ENCODE measurements around the gene BNC2. TPM values are rescaled to one million over a fixed set of nuclear protein-coding genes. Genes with fewer than 3 reads are reported as not detected.
A peak's percentile ranks its signal among the peaks of the same experiment; 100 is the strongest.

BNC2 gene
- total and polyA plus RNA-seq, 2 experiments from 2014 or later: 13.8 to 18.5 TPM

GRCh38 chr9:16753256-16753655 is 117.2 kb downstream of the BNC2 start:
- Histone ChIP-seq H3K27ac (peak overlapping the region; percentile 47), H3K9ac (peak overlapping the region; percentile 60), H3K79me2 (ENCODE audit: insufficient read depth) (peaks cover 76% of the 10 kb centered on the region), H3F3A (ENCODE audit: insufficient read depth) (peaks cover 18% of the 10 kb centered on the region), H3K4me1 (ENCODE audit: insufficient read depth) (peaks cover 19% of the 10 kb centered on the region), H2AFZ (no peak overlapping the region), H3K36me3 (ENCODE audit: low read depth) (0 out of 2 replicates have a peak, but pooled peaks cover 5% of the 10 kb centered on the region), H4K20me1 (ENCODE audit: insufficient read depth) (no peaks in the 10 kb centered on the region), H3K9me3 (ENCODE audit: low read depth) (no peaks in the 10 kb centered on the region), H3K4me3 (peak overlapping the region; percentile 62; the same call in 1 of the 2 replicates), H3K27me3 (replicated peaks; ENCODE audit: insufficient read depth) (no peaks in the 10 kb centered on the region), H3K4me2 (ENCODE audit: unreplicated experiment) (peak overlapping the region; percentile 85), H3K9me2 (ENCODE audit: insufficient read depth) (no peaks in the 10 kb centered on the region)
- peak; percentile 37 for DNase-seq
- in situ Hi-C loops (cut with MboI): no loop called here
- WGBS, 2 experiments (ENCODE audit: low coverage in 1 of 2, low lambda C conversion rate in 2 of 2, missing lambda C conversion rate in 2 of 2): 50 to 54% methylated on average over 2 of the region's 2 CpGs
- no peak for TF ChIP-seq EZH2 (IDR thresholded peaks at IDR 0.05; ENCODE audit: insufficient read depth, poor library complexity, severe bottlenecking)
- no peak for TF ChIP-seq EZH2phosphoT487 (IDR thresholded peaks at IDR 0.05; ENCODE audit: insufficient read depth, low read depth)

GRCh38 chr9:16752601-16753000 is 117.9 kb downstream of the BNC2 start:
- Histone ChIP-seq H3K4me3 (peak overlapping the region; percentile 62), H3K36me3 (ENCODE audit: low read depth) (0 out of 2 replicates have a peak, but pooled peaks cover 3% of the 10 kb centered on the region), H3K79me2 (ENCODE audit: insufficient read depth) (peaks cover 78% of the 10 kb centered on the region), H2AFZ (peak overlapping the region; percentile 69), H3K9me2 (ENCODE audit: insufficient read depth) (no peaks in the 10 kb centered on the region), H3K9me3 (ENCODE audit: low read depth) (no peaks in the 10 kb centered on the region), H3K4me2 (ENCODE audit: unreplicated experiment) (peak overlapping the region; percentile 85), H3F3A (ENCODE audit: insufficient read depth) (peaks cover 18% of the 10 kb centered on the region), H4K20me1 (ENCODE audit: insufficient read depth) (no peaks in the 10 kb centered on the region), H3K27ac (peak overlapping the region; percentile 47), H3K27me3 (replicated peaks; ENCODE audit: insufficient read depth) (no peaks in the 10 kb centered on the region), H3K4me1 (ENCODE audit: insufficient read depth) (peaks cover 19% of the 10 kb centered on the region), H3K9ac (peak overlapping the region; percentile 60)
- peak; percentile 48 for DNase-seq
- TF ChIP-seq EZH2phosphoT487 (IDR thresholded peaks at IDR 0.05; ENCODE audit: insufficient read depth, low read depth) (no peak), EZH2 (IDR thresholded peaks at IDR 0.05; ENCODE audit: insufficient read depth, poor library complexity, severe bottlenecking) (no peak)
- 26 to 41% methylated on average over 2 of the region's 2 CpGs for WGBS, 2 experiments (ENCODE audit: low coverage in 1 of 2, low lambda C conversion rate in 2 of 2, missing lambda C conversion rate in 2 of 2)
- in situ Hi-C loops (cut with MboI): no loop called here

GRCh38 chr9:16750553-16750952 is 119.9 kb downstream of the BNC2 start:
- no peak overlapping the region for H3K27ac ChIP-seq
- H3K4me2 ChIP-seq (ENCODE audit: unreplicated experiment): no peak overlapping the region
- H4K20me1 ChIP-seq (ENCODE audit: insufficient read depth): no peaks in the 10 kb centered on the region
- peaks cover 19% of the 10 kb centered on the region for H3K4me1 ChIP-seq (ENCODE audit: insufficient read depth)
- no peak for TF ChIP-seq EZH2 (IDR thresholded peaks at IDR 0.05; ENCODE audit: insufficient read depth, poor library complexity, severe bottlenecking)
- no peak for TF ChIP-seq EZH2phosphoT487 (IDR thresholded peaks at IDR 0.05; ENCODE audit: insufficient read depth, low read depth)
- H3K9ac ChIP-seq: no peak overlapping the region
- WGBS, 2 experiments (ENCODE audit: low coverage in 1 of 2, low lambda C conversion rate in 2 of 2, missing lambda C conversion rate in 2 of 2): 87 to 91% methylated on average over 4 of the region's 4 CpGs
- no peaks in the 10 kb centered on the region for H3K36me3 ChIP-seq (ENCODE audit: low read depth)
- no peaks in the 10 kb centered on the region for H3K27me3 ChIP-seq (replicated peaks; ENCODE audit: insufficient read depth)
- no peak overlapping the region for H2AFZ ChIP-seq
- in situ Hi-C loops (cut with MboI): no loop called here
- no peaks in the 10 kb centered on the region for H3K9me3 ChIP-seq (ENCODE audit: low read depth)
- H3K79me2 ChIP-seq (ENCODE audit: insufficient read depth): peaks cover 78% of the 10 kb centered on the region
- H3K9me2 ChIP-seq (ENCODE audit: insufficient read depth): no peaks in the 10 kb centered on the region
- H3F3A ChIP-seq (ENCODE audit: insufficient read depth): peaks cover 18% of the 10 kb centered on the region
- H3K4me3 ChIP-seq: no peak overlapping the region
- no peak for DNase-seq

- Histone ChIP-seq H3K9ac (no peak overlapping the region), H4K20me1 (ENCODE audit: insufficient read depth) (no peaks in the 10 kb centered on the region), H3K4me1 (ENCODE audit: insufficient read depth) (peaks cover 13% of the 10 kb centered on the region), H3K36me3 (ENCODE audit: low read depth) (no peaks in the 10 kb centered on the region), H3K9me2 (ENCODE audit: insufficient read depth) (no peaks in the 10 kb centered on the region), H2AFZ (no peak overlapping the region), H3K4me2 (ENCODE audit: unreplicated experiment) (no peak overlapping the region), H3K27ac (no peak overlapping the region), H3K4me3 (no peak overlapping the region), H3K9me3 (ENCODE audit: low read depth) (no peaks in the 10 kb centered on the region), H3K27me3 (replicated peaks; ENCODE audit: insufficient read depth) (no peaks in the 10 kb centered on the region), H3F3A (ENCODE audit: insufficient read depth) (no peaks in the 10 kb centered on the region), H3K79me2 (ENCODE audit: insufficient read depth) (peaks cover 68% of the 10 kb centered on the region)
- WGBS, 2 experiments (ENCODE audit: low coverage in 1 of 2, low lambda C conversion rate in 2 of 2, missing lambda C conversion rate in 2 of 2): 97 to 98% methylated on average over 5 of the region's 5 CpGs
- no peak for DNase-seq
- TF ChIP-seq EZH2 (IDR thresholded peaks at IDR 0.05; ENCODE audit: insufficient read depth, poor library complexity, severe bottlenecking): no peak
- no peak for TF ChIP-seq EZH2phosphoT487 (IDR thresholded peaks at IDR 0.05; ENCODE audit: insufficient read depth, low read depth)
- in situ Hi-C loops (cut with MboI): no loop called here
These were observed 125.1 kb downstream of the BNC2 start for GRCh38 chr9:16745359-16745758.

GRCh38 chr9:16744394-16744793 is 126.1 kb downstream of the BNC2 start:
- H3K4me2 ChIP-seq (ENCODE audit: unreplicated experiment): peak overlapping the region; percentile 22

More at GRCh38 chr9:16744394-16744793, 126.1 kb downstream of the BNC2 start:
- H3K9me3 ChIP-seq (ENCODE audit: low read depth): no peaks in the 10 kb centered on the region
- no peak overlapping the region for H2AFZ ChIP-seq
- no peaks in the 10 kb centered on the region for H3K36me3 ChIP-seq (ENCODE audit: low read depth)
- peak; percentile 48 for DNase-seq
- H3K27me3 ChIP-seq (replicated peaks; ENCODE audit: insufficient read depth): no peaks in the 10 kb centered on the region
- no peaks in the 10 kb centered on the region for H3F3A ChIP-seq (ENCODE audit: insufficient read depth)
- peak overlapping the region; percentile 30 for H3K27ac ChIP-seq
- H3K4me1 ChIP-seq (ENCODE audit: insufficient read depth): peaks cover 13% of the 10 kb centered on the region
- in situ Hi-C loops (cut with MboI): no loop called here
- TF ChIP-seq EZH2 (IDR thresholded peaks at IDR 0.05; ENCODE audit: insufficient read depth, poor library complexity, severe bottlenecking): no peak
- TF ChIP-seq EZH2phosphoT487 (IDR thresholded peaks at IDR 0.05; ENCODE audit: insufficient read depth, low read depth): no peak
- H3K79me2 ChIP-seq (ENCODE audit: insufficient read depth): peaks cover 69% of the 10 kb centered on the region
- H3K9ac ChIP-seq: no peak overlapping the region
- H4K20me1 ChIP-seq (ENCODE audit: insufficient read depth): no peaks in the 10 kb centered on the region
- no peaks in the 10 kb centered on the region for H3K9me2 ChIP-seq (ENCODE audit: insufficient read depth)
- no peak overlapping the region for H3K4me3 ChIP-seq
- WGBS, 2 experiments (ENCODE audit: low coverage in 1 of 2, low lambda C conversion rate in 2 of 2, missing lambda C conversion rate in 2 of 2): 0 to 3% methylated on average over 2 of the region's 2 CpGs

Data from GM23248 (cell line).